Lower lobe of right lung (tissue), 2 donors: ENCODE measurements around the gene RASSF8. TPM values are rescaled to one million over a fixed set of nuclear protein-coding genes. Genes with fewer than 3 reads are reported as not detected.

Experiments used
- ATAC-seq, 2 donors: fragments of 200-7000 bp; cut with Tn5 transposase; one replicate each; pipeline ENCODE4 v1.9.1; 2020 to 2022; ENCODE audit warnings: mild to moderate bottlenecking in 2 of 2, moderate library complexity in 2 of 2
- DNase-seq: peaks from one replicate; pipeline ENCODE4 v3.0.0-alpha.2; 2020
- H3K27ac ChIP-seq: fragments of 200-600 bp; one replicate; pipeline ENCODE4 v1.8.0; 2022
- H3K27me3 ChIP-seq: fragments of 200-600 bp; one replicate; pipeline ENCODE4 v1.8.0; 2022; ENCODE audit warnings: low read depth
- H3K36me3 ChIP-seq: fragments of 200-600 bp; one replicate; pipeline ENCODE4 v1.8.0; 2022; ENCODE audit warnings: mild to moderate bottlenecking
- H3K4me1 ChIP-seq: fragments of 200-600 bp; one replicate; pipeline ENCODE4 v1.8.0; 2022
- H3K4me3 ChIP-seq: fragments of 200-600 bp; one replicate; pipeline ENCODE4 v1.8.0; 2022; ENCODE audit warnings: mild to moderate bottlenecking
- H3K9me3 ChIP-seq: fragments of 200-600 bp; one replicate; pipeline ENCODE4 v1.8.0; 2022
- CTCF ChIP-seq: fragments of 200-600 bp; IDR thresholded peaks from one replicate; pipeline ENCODE4 v1.8.0; 2022; ENCODE audit warnings: antibody characterized with exemption, mild to moderate bottlenecking
- intact Hi-C: fragments of 100-400 bp; cut with DNase I; formaldehyde crosslinking; loops from one replicate; pipeline ENCODE4 v1.11.0; 2022
- total RNA-seq: library from RNA; stranded (reverse); fragmentation: NEBNext Ultra II Directional; extraction: Animal tissue kit (Norgen Biotek cat#: 25700); gene quantifications from one replicate; pipeline ENCODE4 v1.2.1, GENCODE V29; 2021
- donor health status: DM: no; HTN: yes; CAD: no; lungs with severe emphysema.

Gene RASSF8
- total RNA-seq, 1 donor from 2014 or later: 62.1 TPM

- Histone ChIP-seq H3K4me1 (peaks cover 7% of the 10 kb centered on the region), H3K4me3 (no peak overlapping the region), H3K36me3 (no peaks in the 10 kb centered on the region), H3K9me3 (no peaks in the 10 kb centered on the region), H3K27ac (no peak overlapping the region), H3K27me3 (no peaks in the 10 kb centered on the region)
- intact Hi-C loops: no loop called here
- ATAC-seq: peak; percentile 9 to 29
- DNase-seq: no peak
- no peak for TF ChIP-seq CTCF
Observed at GRCh38 chr12:26101763-26102162, 143.3 kb downstream of the RASSF8 start.

GRCh38 chr12:26102953-26103352, 144.5 kb downstream of the RASSF8 start:
- Histone ChIP-seq H3K4me1 (no peaks in the 10 kb centered on the region), H3K4me3 (no peak overlapping the region), H3K27me3 (no peaks in the 10 kb centered on the region), H3K27ac (peak overlapping the region; percentile 33), H3K9me3 (no peaks in the 10 kb centered on the region), H3K36me3 (no peaks in the 10 kb centered on the region)
- TF ChIP-seq CTCF: no peak
- peak; percentile 50 for DNase-seq
- peak; percentile 70 to 75 for ATAC-seq
- intact Hi-C loops: no loop called here

GRCh38 chr12:26106347-26106746, 147.9 kb downstream of the RASSF8 start:
- H3K36me3 ChIP-seq: no peaks in the 10 kb centered on the region
- no peak overlapping the region for H3K4me3 ChIP-seq
- no peaks in the 10 kb centered on the region for H3K9me3 ChIP-seq
- TF ChIP-seq CTCF: no peak
- no peaks in the 10 kb centered on the region for H3K27me3 ChIP-seq
- ATAC-seq: no peak
- H3K27ac ChIP-seq: no peak overlapping the region
- intact Hi-C loops: no loop called here
- H3K4me1 ChIP-seq: no peaks in the 10 kb centered on the region
- no peak for DNase-seq

- Histone ChIP-seq H3K4me1 (peaks cover 11% of the 10 kb centered on the region), H3K27ac (no peak overlapping the region), H3K36me3 (no peaks in the 10 kb centered on the region), H3K9me3 (no peaks in the 10 kb centered on the region), H3K4me3 (no peak overlapping the region), H3K27me3 (no peaks in the 10 kb centered on the region)
- no peak for TF ChIP-seq CTCF
- ATAC-seq (no peak), DNase-seq (no peak)
- intact Hi-C loops: no loop called here
Observed at GRCh38 chr12:26108915-26109314, 150.4 kb downstream of the RASSF8 start.

GRCh38 chr12:26109343-26109881, 150.9 kb downstream of the RASSF8 start:
- H3K9me3 ChIP-seq: no peaks in the 10 kb centered on the region
- ATAC-seq: peak in 1 of 2 donors; percentile 1
- H3K4me1 ChIP-seq: peaks cover 11% of the 10 kb centered on the region
- no peaks in the 10 kb centered on the region for H3K27me3 ChIP-seq
- H3K27ac ChIP-seq: no peak overlapping the region
- intact Hi-C loops: no loop called here
- H3K4me3 ChIP-seq: no peak overlapping the region
- TF ChIP-seq CTCF: no peak
- H3K36me3 ChIP-seq: no peaks in the 10 kb centered on the region
- DNase-seq: no peak
